HCT116 (cell line): Measurements from ENCODE around the gene MSI2. TPM values are rescaled to one million over a fixed set of nuclear protein-coding genes. Genes with fewer than 3 reads are reported as not detected.

Experiments used
- ATAC-seq: fragments of 200-7000 bp; cut with Tn5 transposase; 2 replicates; pipeline ENCODE4 v1.9.1; 2020; ENCODE audit warnings: mild to moderate bottlenecking, moderate library complexity
- BruUV-seq: library from RNA; stranded (reverse); fragments of 400-500 nt; replicated peaks from 2 replicates; lab custom pipeline; 2021; lab: Mats Ljungman, UMichigan
- CTCF ChIA-PET: fragments of 300-600 bp; sonication (Branson Sonifier 250); formaldehyde crosslinking; loops from one replicate; lab custom pipeline; 2021; ENCODE audit warnings: antibody characterized with exemption; lab: Charles Lee
- POLR2A ChIA-PET: fragments of 300-600, 350-600 bp; sonication (Branson Sonifier 250); formaldehyde crosslinking; loops from one replicate; lab custom pipeline; 2021; ENCODE audit warnings: antibody characterized with exemption; lab: Charles Lee
- RAD21 ChIA-PET, 2 experiments: fragments of 300-600 bp; sonication (Branson Sonifier 250); formaldehyde crosslinking; loops; one replicate each; lab custom pipeline; 2023; ENCODE audit warnings: low total read pairs in 2 of 2; ENCODE audit not compliant: uncharacterized antibody in 2 of 2, unreplicated experiment in 2 of 2, low non-redundant PET in 1 of 2; lab: Charles Lee
- DNase-seq: peaks from one replicate; pipeline ENCODE4 v3.0.0-alpha.2; 2010; ENCODE audit warnings: low read depth, low spot score
- H2AFZ ChIP-seq: fragments of 200-600 bp; shearing (Covaris generic), sonication (generic); 2 replicates; pipeline ENCODE4 v1.6.1; 2017; ENCODE audit warnings: low read depth, mixed run types, mixed read lengths, antibody characterized with exemption, low read length; ENCODE audit not compliant: poor library complexity, severe bottlenecking
- H3K27ac ChIP-seq: 2 replicates; pipeline ENCODE4 v1.5.1; 2012; ENCODE audit warnings: low read depth, low read length
- H3K27me3 ChIP-seq: fragments of 200-600 bp; sonication (generic); 2 replicates; pipeline ENCODE4 v1.6.1; 2016; ENCODE audit warnings: mixed run types, low read length, mixed read lengths; ENCODE audit not compliant: insufficient read depth
- H3K36me3 ChIP-seq, 2 experiments: fragments of 200-500 bp in 1 of 2; fragments of 200-600 bp in 1 of 2; sonication (Bioruptor generic) in 1 of 2; sonication (generic) in 1 of 2; 2 replicates each; pipeline versions ENCODE4 v1.5.1 to v1.6.1; 2014 to 2016; ENCODE audit warnings: low read length in 2 of 2, inconsistent platforms in 1 of 2, mixed read lengths in 1 of 2, mixed run types in 1 of 2; ENCODE audit not compliant: insufficient read depth in 2 of 2, control insufficient read depth in 1 of 2
- H3K4me1 ChIP-seq, 2 experiments: fragments of 200-600 bp in 1 of 2; sonication (generic) in 1 of 2; 2 replicates each; pipeline versions ENCODE4 v1.5.1 to v1.6.1; 2012 to 2017; ENCODE audit warnings: low read length in 2 of 2, inconsistent platforms in 1 of 2, mild to moderate bottlenecking in 1 of 2, mixed read lengths in 1 of 2, mixed run types in 1 of 2, moderate library complexity in 1 of 2; ENCODE audit not compliant: insufficient read depth in 2 of 2, control insufficient read depth in 1 of 2
- H3K4me2 ChIP-seq: fragments of 200-600 bp; sonication (generic); 2 replicates; pipeline ENCODE4 v1.6.1; 2017; ENCODE audit warnings: mixed run types, low read length, mixed read lengths
- H3K4me3 ChIP-seq, 2 experiments: fragments of 200-600 bp in 1 of 2; sonication (generic) in 1 of 2; replicated peaks in 1 of 2; 2 replicates each; pipeline ENCODE4 v1.5.1; 2011 to 2016; ENCODE audit warnings: low read length in 2 of 2, control low read depth in 1 of 2, low read depth in 1 of 2, mild to moderate bottlenecking in 1 of 2, mixed read lengths in 1 of 2, mixed run types in 1 of 2
- H3K79me2 ChIP-seq: fragments of 200-600 bp; sonication (generic); 2 replicates; pipeline ENCODE4 v1.6.1; 2017; ENCODE audit warnings: mild to moderate bottlenecking, mixed run types, low read length, moderate library complexity, mixed read lengths; ENCODE audit not compliant: insufficient read depth
- H3K9ac ChIP-seq: fragments of 200-600 bp; sonication (generic); 2 replicates; pipeline ENCODE4 v1.6.1; 2016; ENCODE audit warnings: low read length, mixed read lengths
- H3K9me2 ChIP-seq: fragments of 200-600 bp; sonication (generic), shearing (Covaris generic); 2 replicates; pipeline ENCODE4 v1.6.1; 2017; ENCODE audit warnings: mixed run types, mild to moderate bottlenecking, moderate library complexity; ENCODE audit not compliant: insufficient read depth
- H3K9me3 ChIP-seq, 2 experiments: fragments of 200-500 bp in 1 of 2; fragments of 200-600 bp in 1 of 2; sonication (Bioruptor generic) in 1 of 2; sonication (generic) in 1 of 2; 2 replicates each; pipeline ENCODE4 v1.6.1; 2014 to 2017; ENCODE audit warnings: low read length in 2 of 2, mixed read lengths in 2 of 2, inconsistent platforms in 1 of 2, low read depth in 1 of 2, mild to moderate bottlenecking in 1 of 2, mixed run types in 1 of 2, moderate library complexity in 1 of 2; ENCODE audit not compliant: control insufficient read depth in 1 of 2, insufficient read depth in 1 of 2
- H4K20me1 ChIP-seq: fragments of 200-600 bp; sonication (generic), shearing (Covaris generic); 2 replicates; pipeline ENCODE4 v1.6.1; 2017; ENCODE audit warnings: mixed run types, mild to moderate bottlenecking, moderate library complexity; ENCODE audit not compliant: insufficient read depth
- CBX3 ChIP-seq: IDR thresholded peaks from 2 replicates; pipeline ENCODE4 v1.6.1; 2012; ENCODE audit warnings: low read depth
- CEBPB ChIP-seq: IDR thresholded peaks from 2 replicates; pipeline ENCODE4 v1.6.1; 2012; ENCODE audit warnings: low read depth
- EGR1 ChIP-seq: IDR thresholded peaks from 2 replicates; pipeline ENCODE4 v1.6.1; 2012; ENCODE audit warnings: low read depth
- ELF1 ChIP-seq: IDR thresholded peaks from 2 replicates; pipeline ENCODE4 v1.6.1; 2012; ENCODE audit warnings: low read depth, borderline replicate concordance
- EZH2 ChIP-seq: fragments of 200-600 bp; sonication (generic); IDR thresholded peaks from 2 replicates; pipeline ENCODE4 v1.6.1; 2017; ENCODE audit warnings: antibody characterized with exemption, mixed run types
- EZH2phosphoT487 ChIP-seq: fragments of 200-600 bp; IDR thresholded peaks from 2 replicates; pipeline ENCODE4 v1.6.1; 2018; ENCODE audit warnings: antibody characterized with exemption, borderline replicate concordance
- FOSL1 ChIP-seq: IDR thresholded peaks from 2 replicates; pipeline ENCODE4 v1.6.1; 2012; ENCODE audit warnings: low read depth
- JUND ChIP-seq: IDR thresholded peaks from 2 replicates; pipeline ENCODE4 v1.6.1; 2012
- POLR2AphosphoS5 ChIP-seq: IDR thresholded peaks from 2 replicates; pipeline ENCODE4 v1.6.1; 2011; ENCODE audit warnings: mild to moderate bottlenecking, low read depth, low read length, moderate library complexity
- RAD21 ChIP-seq: IDR thresholded peaks from 2 replicates; pipeline ENCODE4 v1.6.1; 2012; ENCODE audit warnings: low read depth, mild to moderate bottlenecking
- SIN3A ChIP-seq: IDR thresholded peaks from 2 replicates; pipeline ENCODE4 v1.6.1; 2012; ENCODE audit warnings: low read depth
- SP1 ChIP-seq: IDR thresholded peaks from 2 replicates; pipeline ENCODE4 v1.6.1; 2012; ENCODE audit warnings: low read depth
- TCF7L2 ChIP-seq: IDR thresholded peaks from 2 replicates; pipeline ENCODE4 v1.7.0; 2011; ENCODE audit warnings: borderline replicate concordance, inconsistent platforms; ENCODE audit not compliant: insufficient read depth, insufficient read length; ENCODE audit errors: extremely low read depth
- YY1 ChIP-seq: IDR thresholded peaks from 2 replicates; pipeline ENCODE4 v1.6.1; 2011; ENCODE audit warnings: low read length, low read depth, moderate library complexity, mild to moderate bottlenecking; ENCODE audit not compliant: insufficient replicate concordance; ENCODE audit errors: extremely low read depth
- ZFX ChIP-seq: fragments of 450-650 bp; IDR thresholded peaks from 2 replicates; pipeline ENCODE4 v1.6.1; 2017
- ZNF274 ChIP-seq: fragments of 200-500 bp; sonication (Bioruptor generic); IDR thresholded peaks from 2 replicates; pipeline ENCODE4 v1.6.1; 2014; ENCODE audit warnings: mild to moderate bottlenecking, low read depth, low read length, inconsistent platforms
- intact Hi-C: fragments of 100-400 bp; cut with micrococcal nuclease; formaldehyde crosslinking; loops from 2 replicates; pipeline ENCODE4 v1.10.0; 2022
- total RNA-seq: library from RNA; stranded (reverse); gene quantifications from one replicate; pipeline ENCODE4 v1.2.1, GENCODE V29; 2021; ENCODE audit not compliant: unreplicated experiment
- TF ChIP-seq, protein P1 (sequence below): IDR thresholded peaks from 2 replicates; pipeline ENCODE4 v1.6.1; 2012
- TF ChIP-seq, protein P2 (sequence below): IDR thresholded peaks from 2 replicates; pipeline ENCODE4 v1.6.1; 2012; ENCODE audit warnings: low read depth
- TF ChIP-seq, protein P3 (sequence below), 3 experiments: fragments of 200-600 bp in 1 of 3; sonication (generic) in 1 of 3; IDR thresholded peaks in 2 of 3; conservative IDR thresholded peaks in 1 of 3; 2 replicates each; pipeline ENCODE4 v1.5.1; 2012 to 2017; ENCODE audit warnings: low read depth in 2 of 3, low read length in 2 of 3, antibody characterized with exemption in 1 of 3, borderline replicate concordance in 1 of 3, control low read depth in 1 of 3, mild to moderate bottlenecking in 1 of 3, mixed read lengths in 1 of 3, mixed run types in 1 of 3, moderate library complexity in 1 of 3; ENCODE audit not compliant: insufficient read depth in 1 of 3
- TF ChIP-seq, protein P4 (sequence below): IDR thresholded peaks from 2 replicates; pipeline ENCODE4 v1.6.1; 2012

The MSI2 gene
- total RNA-seq, 1 experiment from 2014 or later, result 137 TPM

DNA sequence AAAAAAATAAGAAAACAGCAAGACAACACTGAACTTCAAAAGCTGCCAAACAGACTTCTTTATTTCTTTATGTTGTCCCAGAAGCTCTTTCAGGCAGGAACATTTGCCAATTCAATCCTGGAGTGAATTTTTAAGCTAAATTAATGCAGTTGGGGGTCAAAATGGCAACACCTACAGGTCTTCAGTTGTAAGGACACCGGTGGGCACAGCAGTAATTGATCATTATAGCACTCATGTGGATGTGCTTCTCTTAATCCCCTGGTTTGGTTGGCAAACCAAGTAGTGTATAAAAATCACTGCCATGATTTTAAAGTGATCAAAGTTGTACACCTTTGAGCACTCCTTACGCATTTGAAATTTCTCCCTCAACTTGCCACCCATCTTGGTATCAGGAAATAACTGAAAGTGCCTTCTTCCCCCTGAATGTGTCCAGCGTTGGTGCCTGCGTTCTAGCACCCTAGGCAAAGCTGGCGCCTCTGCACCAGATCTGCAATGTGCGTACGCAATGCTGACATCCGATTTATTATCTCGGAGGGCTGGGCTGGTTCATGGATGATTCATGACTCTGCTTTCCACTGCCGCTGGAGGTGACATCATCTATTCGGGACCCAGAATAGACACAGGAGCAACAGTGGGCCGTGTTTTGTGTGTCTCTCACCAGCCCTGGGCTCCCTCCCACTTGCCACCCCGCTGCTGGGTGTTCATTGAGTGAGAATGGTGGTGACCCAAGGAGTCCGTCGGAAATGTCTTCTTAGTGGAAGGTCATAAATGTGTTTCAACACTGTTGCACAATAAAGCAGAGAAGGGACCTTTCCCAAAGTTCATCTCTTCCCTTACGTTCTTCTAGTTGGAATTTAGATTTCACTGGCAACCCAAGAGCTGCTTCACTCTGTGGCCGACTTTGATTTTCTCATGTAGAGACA is 285.4 kb downstream of the MSI2 start:
- ChIA-PET RAD21 (interaction anchor here in 1 of 2 experiments (0.6 kb wide), 1 partner anchor 130 kb away, joined by 3 read pairs; no protein-coding TSS in a partner anchor), CTCF (interaction anchor here (1.0 to 1.3 kb wide), 3 partner anchors 9 to 26 kb away, joined by 3 read pairs; no protein-coding TSS in a partner anchor), POLR2A (no interaction called here)
- DNase-seq (peak; percentile 50), ATAC-seq (peak; percentile 90)
- Histone ChIP-seq H3K4me1 (peaks cover 14 to 15% of the 10 kb centered on the region in 2 experiments), H4K20me1 (no peaks in the 10 kb centered on the region), H2AFZ (no peak overlapping the region), H3K4me2 (peak overlapping the region; percentile 51), H3K27me3 (no peaks in the 10 kb centered on the region), H3K36me3 (no peaks in the 10 kb centered on the region), H3K9me2 (no peaks in the 10 kb centered on the region), H3K9me3 (no peaks in the 10 kb centered on the region), H3K9ac (no peak overlapping the region), H3K27ac (no peak overlapping the region), H3K79me2 (no peaks in the 10 kb centered on the region), H3K4me3 (peak overlapping the region in 1 of 2 experiments; percentile 17; a peak in 2 of 4 replicates)
- intact Hi-C loops, result no loop called here
- BruUV-seq, result no TSS peak
- TF ChIP-seq, protein P1, sequence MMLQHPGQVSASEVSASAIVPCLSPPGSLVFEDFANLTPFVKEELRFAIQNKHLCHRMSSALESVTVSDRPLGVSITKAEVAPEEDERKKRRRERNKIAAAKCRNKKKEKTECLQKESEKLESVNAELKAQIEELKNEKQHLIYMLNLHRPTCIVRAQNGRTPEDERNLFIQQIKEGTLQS, result peak; percentile 76
- no peak for TF ChIP-seq ZFX
- TF ChIP-seq CBX3, result peak; percentile 6; the same call in 1 of the 2 replicates
- TF ChIP-seq RAD21, result no peak
- peak; percentile 52; the same call in 1 of the 2 replicates for TF ChIP-seq CEBPB
- TF ChIP-seq YY1, result no peak
- TF ChIP-seq, protein P2, sequence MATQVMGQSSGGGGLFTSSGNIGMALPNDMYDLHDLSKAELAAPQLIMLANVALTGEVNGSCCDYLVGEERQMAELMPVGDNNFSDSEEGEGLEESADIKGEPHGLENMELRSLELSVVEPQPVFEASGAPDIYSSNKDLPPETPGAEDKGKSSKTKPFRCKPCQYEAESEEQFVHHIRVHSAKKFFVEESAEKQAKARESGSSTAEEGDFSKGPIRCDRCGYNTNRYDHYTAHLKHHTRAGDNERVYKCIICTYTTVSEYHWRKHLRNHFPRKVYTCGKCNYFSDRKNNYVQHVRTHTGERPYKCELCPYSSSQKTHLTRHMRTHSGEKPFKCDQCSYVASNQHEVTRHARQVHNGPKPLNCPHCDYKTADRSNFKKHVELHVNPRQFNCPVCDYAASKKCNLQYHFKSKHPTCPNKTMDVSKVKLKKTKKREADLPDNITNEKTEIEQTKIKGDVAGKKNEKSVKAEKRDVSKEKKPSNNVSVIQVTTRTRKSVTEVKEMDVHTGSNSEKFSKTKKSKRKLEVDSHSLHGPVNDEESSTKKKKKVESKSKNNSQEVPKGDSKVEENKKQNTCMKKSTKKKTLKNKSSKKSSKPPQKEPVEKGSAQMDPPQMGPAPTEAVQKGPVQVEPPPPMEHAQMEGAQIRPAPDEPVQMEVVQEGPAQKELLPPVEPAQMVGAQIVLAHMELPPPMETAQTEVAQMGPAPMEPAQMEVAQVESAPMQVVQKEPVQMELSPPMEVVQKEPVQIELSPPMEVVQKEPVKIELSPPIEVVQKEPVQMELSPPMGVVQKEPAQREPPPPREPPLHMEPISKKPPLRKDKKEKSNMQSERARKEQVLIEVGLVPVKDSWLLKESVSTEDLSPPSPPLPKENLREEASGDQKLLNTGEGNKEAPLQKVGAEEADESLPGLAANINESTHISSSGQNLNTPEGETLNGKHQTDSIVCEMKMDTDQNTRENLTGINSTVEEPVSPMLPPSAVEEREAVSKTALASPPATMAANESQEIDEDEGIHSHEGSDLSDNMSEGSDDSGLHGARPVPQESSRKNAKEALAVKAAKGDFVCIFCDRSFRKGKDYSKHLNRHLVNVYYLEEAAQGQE, result no peak
- TF ChIP-seq SIN3A, result no peak
- TF ChIP-seq EZH2, result no peak
- TF ChIP-seq, protein P3, sequence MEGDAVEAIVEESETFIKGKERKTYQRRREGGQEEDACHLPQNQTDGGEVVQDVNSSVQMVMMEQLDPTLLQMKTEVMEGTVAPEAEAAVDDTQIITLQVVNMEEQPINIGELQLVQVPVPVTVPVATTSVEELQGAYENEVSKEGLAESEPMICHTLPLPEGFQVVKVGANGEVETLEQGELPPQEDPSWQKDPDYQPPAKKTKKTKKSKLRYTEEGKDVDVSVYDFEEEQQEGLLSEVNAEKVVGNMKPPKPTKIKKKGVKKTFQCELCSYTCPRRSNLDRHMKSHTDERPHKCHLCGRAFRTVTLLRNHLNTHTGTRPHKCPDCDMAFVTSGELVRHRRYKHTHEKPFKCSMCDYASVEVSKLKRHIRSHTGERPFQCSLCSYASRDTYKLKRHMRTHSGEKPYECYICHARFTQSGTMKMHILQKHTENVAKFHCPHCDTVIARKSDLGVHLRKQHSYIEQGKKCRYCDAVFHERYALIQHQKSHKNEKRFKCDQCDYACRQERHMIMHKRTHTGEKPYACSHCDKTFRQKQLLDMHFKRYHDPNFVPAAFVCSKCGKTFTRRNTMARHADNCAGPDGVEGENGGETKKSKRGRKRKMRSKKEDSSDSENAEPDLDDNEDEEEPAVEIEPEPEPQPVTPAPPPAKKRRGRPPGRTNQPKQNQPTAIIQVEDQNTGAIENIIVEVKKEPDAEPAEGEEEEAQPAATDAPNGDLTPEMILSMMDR (IDR thresholded peaks at IDR 0.05 in 2 of 3, conservative IDR thresholded peaks at IDR 0.05 in 1 of 3; ENCODE audit: borderline replicate concordance in 1 of 3, insufficient read depth in 1 of 3, low read depth in 2 of 3, low read length in 2 of 3), result peak in 2 of 3 experiments; percentile 20 to 33; a peak in 2 of 6 replicates
- peak; percentile 47; the same call in 1 of the 2 replicates for TF ChIP-seq JUND
- TF ChIP-seq FOSL1, result peak; percentile 57; the same call in 1 of the 2 replicates
- no peak for TF ChIP-seq ZNF274
- TF ChIP-seq EZH2phosphoT487, result no peak
- TF ChIP-seq SP1, result no peak
- TF ChIP-seq, protein P4, sequence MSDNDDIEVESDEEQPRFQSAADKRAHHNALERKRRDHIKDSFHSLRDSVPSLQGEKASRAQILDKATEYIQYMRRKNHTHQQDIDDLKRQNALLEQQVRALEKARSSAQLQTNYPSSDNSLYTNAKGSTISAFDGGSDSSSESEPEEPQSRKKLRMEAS, result no peak
- TF ChIP-seq EGR1, result no peak
- TF ChIP-seq POLR2AphosphoS5, result no peak
- no peak for TF ChIP-seq ELF1
- TF ChIP-seq TCF7L2, result no peak
